22Rv1 (cell line): Measurements from ENCODE around the gene WDR86.

Experiments
- H3K27ac ChIP-seq: fragments of 450-650 bp; 2 replicates; pipeline ENCODE4 v1.5.1; 2017
- ZFX ChIP-seq: fragments of 450-650 bp; IDR thresholded peaks from 2 replicates; pipeline ENCODE4 v1.6.1; 2017; ENCODE audit warnings: antibody characterized with exemption, borderline replicate concordance
- TF ChIP-seq, protein P1 (sequence below): fragments of 450-650 bp; IDR thresholded peaks from 2 replicates; pipeline ENCODE4 v1.5.1; 2017; ENCODE audit warnings: mild to moderate bottlenecking

Gene WDR86

DNA sequence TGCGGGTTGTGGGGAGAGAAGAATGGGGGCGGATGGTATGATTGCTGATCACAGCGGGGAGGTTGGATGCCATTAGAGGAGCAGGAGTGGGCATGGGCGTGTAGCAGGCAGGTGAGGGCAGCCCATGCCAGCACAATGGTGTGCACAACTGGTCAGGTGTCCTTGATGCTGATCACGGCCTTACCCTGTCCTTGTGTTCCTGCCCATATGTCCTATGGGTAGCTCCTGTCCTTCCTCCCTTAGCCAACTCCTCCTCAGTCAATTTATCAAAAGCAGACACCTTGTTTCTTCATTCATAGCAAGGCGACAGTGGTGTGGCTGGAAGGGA, 30.7 kb downstream of the WDR86 start:
- TF ChIP-seq ZFX: no peak
- TF ChIP-seq, protein P1, sequence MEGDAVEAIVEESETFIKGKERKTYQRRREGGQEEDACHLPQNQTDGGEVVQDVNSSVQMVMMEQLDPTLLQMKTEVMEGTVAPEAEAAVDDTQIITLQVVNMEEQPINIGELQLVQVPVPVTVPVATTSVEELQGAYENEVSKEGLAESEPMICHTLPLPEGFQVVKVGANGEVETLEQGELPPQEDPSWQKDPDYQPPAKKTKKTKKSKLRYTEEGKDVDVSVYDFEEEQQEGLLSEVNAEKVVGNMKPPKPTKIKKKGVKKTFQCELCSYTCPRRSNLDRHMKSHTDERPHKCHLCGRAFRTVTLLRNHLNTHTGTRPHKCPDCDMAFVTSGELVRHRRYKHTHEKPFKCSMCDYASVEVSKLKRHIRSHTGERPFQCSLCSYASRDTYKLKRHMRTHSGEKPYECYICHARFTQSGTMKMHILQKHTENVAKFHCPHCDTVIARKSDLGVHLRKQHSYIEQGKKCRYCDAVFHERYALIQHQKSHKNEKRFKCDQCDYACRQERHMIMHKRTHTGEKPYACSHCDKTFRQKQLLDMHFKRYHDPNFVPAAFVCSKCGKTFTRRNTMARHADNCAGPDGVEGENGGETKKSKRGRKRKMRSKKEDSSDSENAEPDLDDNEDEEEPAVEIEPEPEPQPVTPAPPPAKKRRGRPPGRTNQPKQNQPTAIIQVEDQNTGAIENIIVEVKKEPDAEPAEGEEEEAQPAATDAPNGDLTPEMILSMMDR: no peak

DNA sequence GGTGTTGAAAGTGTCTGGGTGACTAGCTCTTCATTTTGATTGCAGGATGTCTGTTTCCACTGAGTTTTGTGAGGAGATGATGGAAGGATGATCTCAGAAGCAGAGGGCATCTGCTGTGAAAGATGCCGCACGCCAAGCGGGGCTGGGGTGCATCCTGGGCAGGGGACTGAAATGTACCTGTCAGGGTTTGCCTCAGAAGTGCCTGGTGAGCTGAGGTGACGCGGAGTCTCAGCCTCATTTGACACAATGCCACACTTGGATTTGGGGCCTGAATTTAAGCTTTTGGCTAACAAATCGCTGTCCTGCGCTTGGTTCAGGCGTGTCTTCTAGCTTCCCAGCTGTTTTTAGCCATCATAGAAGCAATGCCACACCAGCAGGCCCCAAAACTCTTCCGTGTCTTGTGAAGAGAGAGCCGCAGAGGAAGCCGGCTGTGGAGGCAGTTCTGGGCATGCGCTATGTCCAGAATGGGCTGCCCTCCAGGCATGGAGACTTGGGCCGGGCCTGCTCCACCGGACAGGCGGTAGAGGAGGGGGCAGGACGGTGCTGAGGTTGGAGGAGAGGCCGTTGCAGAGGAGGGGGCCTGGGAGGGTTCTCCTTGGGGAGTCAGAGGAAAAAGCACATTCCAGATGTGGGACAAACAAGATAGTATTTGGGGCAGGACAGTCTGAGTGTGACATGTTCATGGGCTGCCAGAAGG, 31.2 kb downstream of the WDR86 start:
- TF ChIP-seq, protein P1: no peak
- no peak for TF ChIP-seq ZFX
- H3K27ac ChIP-seq: no peak overlapping the region

More for the DNA sequence above, 30.7 kb downstream of the WDR86 start:
- no peak overlapping the region for H3K27ac ChIP-seq

DNA sequence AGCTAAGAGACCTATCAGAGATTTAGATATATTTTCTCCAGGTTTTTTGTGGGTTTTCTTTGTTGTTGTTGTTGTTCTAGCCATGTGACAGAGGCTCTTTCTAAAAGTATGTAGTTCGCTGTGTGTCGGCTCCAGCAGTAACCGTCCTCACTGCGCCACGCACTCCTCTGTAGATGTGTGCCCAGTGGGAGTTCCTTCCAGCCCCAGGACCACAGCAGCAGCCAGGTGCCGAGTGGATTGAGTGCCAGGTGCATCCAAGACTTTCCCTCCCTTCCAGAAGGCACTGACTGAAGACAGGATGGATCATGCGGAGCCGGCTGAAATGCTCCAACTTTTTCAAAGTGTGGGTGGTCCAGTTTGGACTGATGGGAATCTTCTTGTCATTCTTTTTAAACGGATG, 31.8 kb downstream of the WDR86 start:
- H3K27ac ChIP-seq: no peak overlapping the region

DNA sequence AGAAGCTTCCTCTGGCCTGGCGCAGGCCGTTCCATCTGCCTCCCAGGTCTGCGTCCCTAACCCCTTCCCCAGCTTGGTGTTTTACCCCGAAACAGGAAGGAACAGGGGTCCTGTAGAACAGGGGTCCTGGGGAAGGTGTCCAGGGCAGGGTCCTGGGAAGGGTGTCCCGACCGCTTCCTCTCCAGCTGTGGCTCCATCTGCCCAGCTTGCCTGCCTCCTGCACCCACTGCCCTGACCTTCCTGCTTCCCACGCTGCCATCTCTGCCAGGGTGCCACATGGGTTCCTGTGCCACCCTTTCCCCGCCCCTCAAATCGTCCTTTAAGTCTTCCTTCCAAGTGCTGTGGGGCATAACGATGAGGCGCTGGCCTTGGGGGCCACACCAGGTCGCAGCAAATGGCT, 32.4 kb downstream of the WDR86 start:
- H3K27ac ChIP-seq: no peak overlapping the region
- TF ChIP-seq ZFX: no peak
- TF ChIP-seq, protein P1: no peak

More for the DNA sequence above, 31.8 kb downstream of the WDR86 start:
- TF ChIP-seq, protein P1: no peak
- no peak for TF ChIP-seq ZFX

DNA sequence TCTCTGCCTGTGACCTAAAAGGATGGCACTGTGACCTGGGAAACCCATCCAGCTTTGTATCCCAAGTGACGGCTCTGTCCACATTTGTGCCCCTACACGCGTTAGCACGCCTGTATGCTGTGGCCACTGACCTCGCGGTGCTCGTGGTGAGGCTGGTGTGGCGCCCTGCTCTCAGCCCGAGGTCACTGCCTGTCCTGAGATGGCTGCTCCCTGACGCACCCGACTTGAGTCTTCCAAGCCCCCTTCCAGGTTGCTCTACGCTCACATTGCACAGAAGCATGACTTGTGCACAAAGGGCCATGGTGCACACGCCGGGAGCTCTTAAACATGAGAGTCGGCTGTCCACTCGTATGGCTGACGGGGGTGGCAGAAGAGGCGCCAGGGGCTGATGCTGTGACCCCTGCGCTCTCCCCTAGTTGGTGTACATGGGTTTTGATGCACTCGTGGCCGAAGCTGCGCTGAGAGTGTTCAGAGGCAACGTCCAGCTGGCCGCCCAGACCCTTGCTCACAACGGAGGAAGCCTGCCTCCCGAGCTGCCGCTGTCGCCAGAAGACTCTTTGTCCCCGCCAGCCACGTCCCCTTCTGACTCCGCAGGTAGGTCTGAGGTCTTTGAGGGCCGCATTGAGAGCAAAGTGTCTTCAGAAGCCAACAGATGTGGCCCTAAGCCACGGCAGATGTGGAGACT, 33.5 kb downstream of the WDR86 start:
- TF ChIP-seq ZFX: no peak
- TF ChIP-seq, protein P1: no peak
- H3K27ac ChIP-seq: no peak overlapping the region

DNA sequence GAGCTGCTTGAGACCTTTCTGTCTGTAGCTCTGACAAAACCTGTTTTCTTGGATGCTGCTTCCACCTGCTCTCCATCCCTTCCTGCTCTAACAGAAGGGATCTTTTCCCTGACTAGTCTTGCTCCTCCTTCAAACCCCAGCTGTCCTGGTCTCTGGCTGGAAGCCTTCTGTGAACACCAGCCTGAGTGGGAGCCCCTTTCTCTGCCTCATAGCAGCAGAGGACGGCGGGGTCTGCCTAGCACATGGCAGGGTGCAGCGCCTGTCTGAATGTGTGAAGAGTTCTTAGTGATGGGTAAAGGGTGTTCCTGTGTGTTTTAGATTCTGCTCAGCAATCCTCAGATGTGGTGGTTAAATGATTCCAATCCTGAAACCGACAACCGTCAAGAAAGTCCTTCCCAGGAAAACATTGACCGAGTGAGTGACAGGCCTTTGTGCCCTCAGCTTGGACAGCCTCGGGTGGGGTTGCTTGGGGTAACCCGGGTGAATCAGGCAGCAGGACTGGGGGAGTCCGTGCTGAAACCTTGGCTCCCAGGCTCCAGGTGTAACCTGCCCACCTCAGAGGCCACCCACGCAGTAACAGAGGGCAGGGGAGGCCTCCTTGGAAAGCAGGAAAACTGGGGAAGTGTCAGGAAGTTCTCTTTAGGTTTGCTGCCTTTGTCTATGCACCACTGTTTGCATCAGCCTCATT, 34.2 kb downstream of the WDR86 start:
- no peak overlapping the region for H3K27ac ChIP-seq
- TF ChIP-seq, protein P1: no peak
- no peak for TF ChIP-seq ZFX

DNA sequence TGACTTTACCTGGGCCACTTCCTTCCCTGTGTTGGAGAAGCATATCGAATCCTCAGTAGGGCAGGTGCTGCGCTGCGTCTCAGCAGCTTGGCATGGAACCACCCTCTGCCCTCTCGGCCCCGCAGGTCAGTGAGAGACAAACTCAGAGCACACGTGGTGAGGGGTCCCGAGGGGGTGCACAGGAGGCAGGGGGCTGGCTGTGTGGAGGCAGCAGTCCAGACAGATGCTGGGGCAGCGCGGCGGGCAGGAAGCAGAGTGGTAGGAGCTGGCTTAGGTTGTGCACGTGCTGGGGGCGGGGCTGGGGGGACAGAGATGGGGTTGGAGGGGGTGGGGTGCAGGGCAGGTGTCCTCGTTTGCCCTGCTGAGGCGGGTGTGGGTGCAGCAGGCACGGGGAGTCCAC, 35.1 kb downstream of the WDR86 start:
- TF ChIP-seq, protein P1: no peak
- TF ChIP-seq ZFX: no peak
- no peak overlapping the region for H3K27ac ChIP-seq
